ENCODE results near the gene PTGDR. TPM values are rescaled to one million over a fixed set of nuclear protein-coding genes. Genes with fewer than 3 reads are reported as not detected.

The PTGDR gene
- total RNA-seq, 1 experiment from 2014 or later, result not detected

GRCh38 chr14:52318062-52318461 is 50.6 kb downstream of the PTGDR start:
- Histone ChIP-seq H3K27me3 (ENCODE audit: control insufficient read depth, insufficient read depth, low read length) (peaks cover 8% of the 10 kb centered on the region), H3K4me3 (ENCODE audit: low read depth in 2 of 2, low read length in 2 of 2) (no peak overlapping the region), H3K27ac (ENCODE audit: low read length) (no peak overlapping the region), H3K36me3 (ENCODE audit: control insufficient read depth, insufficient read depth, low read length) (no peaks in the 10 kb centered on the region), H3K4me1 (ENCODE audit: control insufficient read depth, insufficient read depth, low read length) (no peaks in the 10 kb centered on the region), H3K9me3 (ENCODE audit: control insufficient read depth, insufficient read depth, low read depth, low read length) (no peaks in the 10 kb centered on the region)
- intact Hi-C loops (cut with micrococcal nuclease; ENCODE audit: unreplicated experiment), result no loop called here
- ChIA-PET CTCF (no interaction called here), POLR2A (no interaction called here)
- no peak for ATAC-seq
- DNase-seq (ENCODE audit: low read depth, low spot score), result no peak
- BruUV-seq (replicated peaks), result no TSS peak
- TF ChIP-seq REST (IDR thresholded peaks at IDR 0.05; ENCODE audit: insufficient read depth in 1 of 2, low read depth in 2 of 2, low read length in 1 of 2) (no peak), POLR2AphosphoS5 (IDR thresholded peaks at IDR 0.05; ENCODE audit: low read depth, low read length) (no peak), SIN3A (IDR thresholded peaks at IDR 0.05; ENCODE audit: borderline replicate concordance, insufficient read depth, low read depth, low read length) (no peak), TCF7L2 (IDR thresholded peaks at IDR 0.05; ENCODE audit: low read depth, low read length) (no peak), CTCF (IDR thresholded peaks at IDR 0.05) (no peak)
- in situ Hi-C loops (cut with HindIII; ENCODE audit: low pct_unique_long_range_greater_than_20kb, low sequenced_read_pairs), result no loop called here

GRCh38 chr14:52318826-52319645 is 51.5 kb downstream of the PTGDR start:
- ATAC-seq (no peak), DNase-seq (ENCODE audit: low read depth, low spot score) (no peak)
- BruUV-seq (replicated peaks), result no TSS peak
- peaks cover 5% of the 10 kb centered on the region for H3K27me3 ChIP-seq (ENCODE audit: control insufficient read depth, insufficient read depth, low read length)
- H3K9me3 ChIP-seq (ENCODE audit: control insufficient read depth, insufficient read depth, low read depth, low read length), result no peaks in the 10 kb centered on the region
- H3K27ac ChIP-seq (ENCODE audit: low read length), result no peak overlapping the region
- H3K36me3 ChIP-seq (ENCODE audit: control insufficient read depth, insufficient read depth, low read length), result no peaks in the 10 kb centered on the region
- ChIA-PET CTCF (no interaction called here), POLR2A (no interaction called here)
- no peaks in the 10 kb centered on the region for H3K4me1 ChIP-seq (ENCODE audit: control insufficient read depth, insufficient read depth, low read length)
- in situ Hi-C loops (cut with HindIII; ENCODE audit: low pct_unique_long_range_greater_than_20kb, low sequenced_read_pairs), result no loop called here
- no peak for TF ChIP-seq TCF7L2 (IDR thresholded peaks at IDR 0.05; ENCODE audit: low read depth, low read length)
- TF ChIP-seq POLR2AphosphoS5 (IDR thresholded peaks at IDR 0.05; ENCODE audit: low read depth, low read length), result no peak
- TF ChIP-seq SIN3A (IDR thresholded peaks at IDR 0.05; ENCODE audit: borderline replicate concordance, insufficient read depth, low read depth, low read length), result no peak
- no peak for TF ChIP-seq REST (IDR thresholded peaks at IDR 0.05; ENCODE audit: insufficient read depth in 1 of 2, low read depth in 2 of 2, low read length in 1 of 2)
- no peak for TF ChIP-seq CTCF (IDR thresholded peaks at IDR 0.05)
- H3K4me3 ChIP-seq (ENCODE audit: low read depth in 2 of 2, low read length in 2 of 2), result no peak overlapping the region
- intact Hi-C loops (cut with micrococcal nuclease; ENCODE audit: unreplicated experiment), result no loop called here

All from Panc1 (cell line).